Esophagus squamous epithelium (tissue), 5 donors: ENCODE data around the gene SLC24A4. TPM values are rescaled to one million over a fixed set of nuclear protein-coding genes. Genes with fewer than 3 reads are reported as not detected.
A peak's percentile ranks its signal among the peaks of the same experiment; 100 is the strongest.

Experiments
- DNase-seq: peaks from one replicate; lab custom pipeline; 2025; lab: John Stamatoyannopoulos, UW
- H3K27ac ChIP-seq, 4 donors: fragments of 200-600 bp; sonication (generic); one replicate each; pipeline ENCODE4 v1.5.1; 2016 to 2019; ENCODE audit warnings: mild to moderate bottlenecking in 1 of 4
- H3K27me3 ChIP-seq, 4 donors: fragments of 200-600 bp; sonication (generic); 1 replicate in 3 of 4; 2 replicates in 1 of 4; pipeline versions ENCODE4 v1.5.1 to v1.6.0; 2017 to 2021; ENCODE audit warnings: antibody characterized with exemption in 1 of 4
- H3K36me3 ChIP-seq, 3 donors: fragments of 200-600 bp; sonication (generic); one replicate each; pipeline ENCODE4 v1.5.1; 2016 to 2019
- H3K4me1 ChIP-seq, 3 donors: fragments of 200-600 bp; sonication (generic); one replicate each; pipeline ENCODE4 v1.5.1; 2017 to 2019
- H3K4me3 ChIP-seq, 4 donors: fragments of 200-600 bp; sonication (generic); 1 replicate in 3 of 4; 2 replicates in 1 of 4; pipeline ENCODE4 v1.5.1; 2016 to 2019; ENCODE audit warnings: mild to moderate bottlenecking in 2 of 4, moderate library complexity in 1 of 4
- H3K9me3 ChIP-seq, 3 donors: fragments of 200-600 bp; sonication (generic); one replicate each; pipeline ENCODE4 v1.5.1; 2016 to 2019
- POLR2A ChIP-seq, 4 donors: fragments of 450-650 bp; IDR thresholded peaks; one replicate each; pipeline ENCODE4 v1.6.1; 2017; ENCODE audit warnings: antibody characterized with exemption in 4 of 4, mild to moderate bottlenecking in 4 of 4, moderate library complexity in 3 of 4
- WGBS, 2 donors: methylation state at CpG; one replicate each; pipeline ENCODE4 v1.1.5; 2018; 5-methylcytosine and 5-hydroxymethylcytosine counted together
- intact Hi-C: fragments of 100-400 bp; cut with DNase I; formaldehyde crosslinking; loops from one replicate; pipeline ENCODE4 v1.15.0; 2022
- total RNA-seq, 4 donors: library from RNA; depleted of rRNA; stranded (reverse); fragments of >200 nt; gene quantifications; one replicate each; pipeline ENCODE4 v1.1.0, GENCODE V29; 2016
- TF ChIP-seq, protein P1 (sequence below), 6 experiments: fragments of 450-650 bp in 4 of 6; fragments of 200-600 bp in 2 of 6; sonication (generic) in 2 of 6; IDR thresholded peaks; one replicate each; pipeline ENCODE4 v1.5.1; 2016 to 2019; ENCODE audit warnings: antibody characterized with exemption in 6 of 6, mild to moderate bottlenecking in 4 of 6, moderate library complexity in 4 of 6
- donor health status: DM: yes; HTN: yes; CAD: no.

SLC24A4 gene, protein sequence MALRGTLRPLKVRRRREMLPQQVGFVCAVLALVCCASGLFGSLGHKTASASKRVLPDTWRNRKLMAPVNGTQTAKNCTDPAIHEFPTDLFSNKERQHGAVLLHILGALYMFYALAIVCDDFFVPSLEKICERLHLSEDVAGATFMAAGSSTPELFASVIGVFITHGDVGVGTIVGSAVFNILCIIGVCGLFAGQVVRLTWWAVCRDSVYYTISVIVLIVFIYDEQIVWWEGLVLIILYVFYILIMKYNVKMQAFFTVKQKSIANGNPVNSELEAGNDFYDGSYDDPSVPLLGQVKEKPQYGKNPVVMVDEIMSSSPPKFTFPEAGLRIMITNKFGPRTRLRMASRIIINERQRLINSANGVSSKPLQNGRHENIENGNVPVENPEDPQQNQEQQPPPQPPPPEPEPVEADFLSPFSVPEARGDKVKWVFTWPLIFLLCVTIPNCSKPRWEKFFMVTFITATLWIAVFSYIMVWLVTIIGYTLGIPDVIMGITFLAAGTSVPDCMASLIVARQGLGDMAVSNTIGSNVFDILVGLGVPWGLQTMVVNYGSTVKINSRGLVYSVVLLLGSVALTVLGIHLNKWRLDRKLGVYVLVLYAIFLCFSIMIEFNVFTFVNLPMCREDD
- under 1 TPM; 0.04 to 0.38 (median 0.20) TPM for total RNA-seq

DNA sequence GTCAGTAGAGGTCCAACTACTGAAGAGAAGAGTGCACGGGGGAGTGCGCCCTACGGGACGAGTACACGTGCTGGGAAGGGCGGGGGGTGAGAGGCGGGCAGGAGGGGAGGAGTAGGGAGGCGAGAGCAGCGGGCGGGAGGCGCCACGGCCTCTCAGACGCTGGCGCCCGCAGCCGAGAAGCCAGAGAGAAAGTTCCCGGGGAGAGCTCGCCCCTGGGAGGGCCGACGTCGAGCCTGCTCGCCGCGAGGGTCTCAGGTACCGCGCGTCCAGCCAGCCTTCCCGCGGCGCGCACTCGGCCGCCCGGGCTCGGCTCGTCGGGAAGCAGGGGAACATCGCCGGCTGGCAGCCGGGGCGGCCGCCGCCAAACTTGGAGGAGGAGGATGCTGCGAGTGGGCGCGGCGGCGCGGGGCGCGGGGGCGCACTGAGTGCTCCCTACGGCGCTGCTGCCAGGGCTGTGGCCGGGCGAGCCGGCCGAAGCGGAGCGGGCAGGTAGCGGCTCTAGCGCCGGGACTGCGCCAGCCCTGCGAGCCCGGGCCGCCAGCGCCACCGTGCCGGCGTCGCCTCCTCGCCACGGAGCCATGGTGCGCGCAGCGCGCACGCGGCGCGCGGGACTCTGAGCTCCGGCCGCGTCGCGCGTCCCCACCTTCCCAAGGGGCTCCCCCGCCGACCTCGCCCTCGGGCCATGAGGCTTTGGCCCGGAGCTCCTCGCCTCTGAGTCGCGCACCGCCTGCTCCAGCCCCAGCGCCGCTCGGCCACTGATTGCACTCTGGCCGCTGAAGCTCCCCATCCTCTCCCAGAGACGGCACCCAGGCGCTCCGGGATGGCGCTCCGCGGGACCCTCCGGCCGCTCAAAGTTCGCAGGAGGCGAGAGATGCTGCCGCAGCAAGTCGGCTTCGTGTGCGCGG, at the start of gene SLC24A4:
Gene SLC24A4, plus strand, starts transcription at position 155 of the 905 bp plus-strand sequence. Its CDS starts 666 bp downstream, at position 821.
- peaks cover 6 to 20% (median 17%) of the 10 kb centered on the region in 3 donors for H3K4me1 ChIP-seq
- WGBS, 2 donors: 0 to 1% methylated on average over 5 to 13 of the region's 117 CpGs
- H3K27me3 ChIP-seq: peaks cover 4 to 96% (median 9%) of the 10 kb centered on the region in 4 donors
- TF ChIP-seq, protein P1, sequence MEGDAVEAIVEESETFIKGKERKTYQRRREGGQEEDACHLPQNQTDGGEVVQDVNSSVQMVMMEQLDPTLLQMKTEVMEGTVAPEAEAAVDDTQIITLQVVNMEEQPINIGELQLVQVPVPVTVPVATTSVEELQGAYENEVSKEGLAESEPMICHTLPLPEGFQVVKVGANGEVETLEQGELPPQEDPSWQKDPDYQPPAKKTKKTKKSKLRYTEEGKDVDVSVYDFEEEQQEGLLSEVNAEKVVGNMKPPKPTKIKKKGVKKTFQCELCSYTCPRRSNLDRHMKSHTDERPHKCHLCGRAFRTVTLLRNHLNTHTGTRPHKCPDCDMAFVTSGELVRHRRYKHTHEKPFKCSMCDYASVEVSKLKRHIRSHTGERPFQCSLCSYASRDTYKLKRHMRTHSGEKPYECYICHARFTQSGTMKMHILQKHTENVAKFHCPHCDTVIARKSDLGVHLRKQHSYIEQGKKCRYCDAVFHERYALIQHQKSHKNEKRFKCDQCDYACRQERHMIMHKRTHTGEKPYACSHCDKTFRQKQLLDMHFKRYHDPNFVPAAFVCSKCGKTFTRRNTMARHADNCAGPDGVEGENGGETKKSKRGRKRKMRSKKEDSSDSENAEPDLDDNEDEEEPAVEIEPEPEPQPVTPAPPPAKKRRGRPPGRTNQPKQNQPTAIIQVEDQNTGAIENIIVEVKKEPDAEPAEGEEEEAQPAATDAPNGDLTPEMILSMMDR (IDR thresholded peaks at IDR 0.05): no peak
- TF ChIP-seq POLR2A (IDR thresholded peaks at IDR 0.05): no peak
- H3K9me3 ChIP-seq: no peaks in the 10 kb centered on the region
- H3K27ac ChIP-seq: no peak within 1 kb of the TSS
- H3K36me3 ChIP-seq: no peaks in the 10 kb centered on the region
- no peak for DNase-seq
- intact Hi-C loops: no loop called here
- peak within 1 kb of the TSS; percentile 5 to 57 (median 30) for H3K4me3 ChIP-seq

- DNase-seq: no peak
- Histone ChIP-seq H3K27me3 (peaks cover 0 to 16% (median 0%) of the 10 kb centered on the region in 4 donors), H3K27ac (no peak overlapping the region), H3K4me3 (no peak overlapping the region), H3K9me3 (no peaks in the 10 kb centered on the region), H3K4me1 (no peaks in the 10 kb centered on the region), H3K36me3 (no peaks in the 10 kb centered on the region)
- TF ChIP-seq, protein P1 (IDR thresholded peaks at IDR 0.05): no peak
- no peak for TF ChIP-seq POLR2A (IDR thresholded peaks at IDR 0.05)
- WGBS, 2 donors: 53 to 57% methylated on average over 2 of the region's 2 CpGs
- intact Hi-C loops: no loop called here
These were observed 49.8 kb upstream of the SLC24A4 start for GRCh38 chr14:92273166-92273565.

DNA sequence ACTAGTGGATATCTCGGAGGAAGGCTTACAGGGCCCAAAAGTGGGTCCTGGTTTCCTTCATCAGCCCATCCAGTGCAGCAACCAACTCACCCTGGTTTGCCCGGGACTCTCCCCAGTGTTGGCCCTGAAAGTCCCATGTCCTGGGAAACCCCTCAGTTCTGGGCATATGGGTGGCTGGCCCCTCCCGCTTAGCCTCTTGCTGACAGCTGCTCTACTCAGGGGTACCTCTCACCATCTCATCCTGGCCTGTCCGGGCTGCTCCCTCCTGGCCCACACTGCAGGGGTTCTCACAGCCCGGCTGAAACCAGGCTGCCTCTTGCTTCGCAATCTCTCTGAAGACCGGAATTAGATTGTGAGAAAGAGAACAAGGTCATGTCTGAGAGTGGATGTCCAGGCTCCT, 48.9 kb upstream of the SLC24A4 start:
- Histone ChIP-seq H3K27ac (no peak overlapping the region), H3K27me3 (peaks cover 0 to 16% (median 0%) of the 10 kb centered on the region in 4 donors), H3K36me3 (no peaks in the 10 kb centered on the region), H3K9me3 (no peaks in the 10 kb centered on the region), H3K4me1 (no peaks in the 10 kb centered on the region), H3K4me3 (no peak overlapping the region)
- intact Hi-C loops: no loop called here
- DNase-seq: no peak
- 76 to 79% methylated on average over 5 to 7 of the region's 7 CpGs for WGBS, 2 donors
- TF ChIP-seq, protein P1 (IDR thresholded peaks at IDR 0.05): no peak
- no peak for TF ChIP-seq POLR2A (IDR thresholded peaks at IDR 0.05)

DNA sequence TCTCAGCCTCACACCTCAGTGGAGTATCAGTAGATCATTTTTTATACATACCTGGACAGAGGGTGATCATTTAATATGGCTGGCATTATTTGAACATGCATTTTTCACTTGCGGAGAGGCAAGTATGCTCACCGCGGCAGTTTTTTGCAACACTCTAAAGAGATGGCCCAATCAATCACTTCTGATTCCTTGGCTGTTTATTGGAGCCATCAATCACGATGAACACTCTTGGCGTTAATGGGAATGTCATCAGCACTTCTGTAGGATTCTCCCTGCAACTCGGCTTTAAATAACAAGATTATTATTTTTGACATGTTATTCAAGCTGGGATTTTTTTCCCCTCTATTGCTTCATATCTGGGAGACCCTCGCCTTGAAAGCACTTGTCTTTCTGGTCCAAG, 46.9 kb upstream of the SLC24A4 start:
- intact Hi-C loops: no loop called here
- no peaks in the 10 kb centered on the region for H3K36me3 ChIP-seq
- DNase-seq: no peak
- H3K27me3 ChIP-seq: peaks cover 0 to 16% (median 0%) of the 10 kb centered on the region in 4 donors
- no peak overlapping the region for H3K27ac ChIP-seq
- no peak overlapping the region for H3K4me3 ChIP-seq
- 65 to 70% methylated on average over 7 of the region's 7 CpGs for WGBS, 2 donors
- TF ChIP-seq, protein P1 (IDR thresholded peaks at IDR 0.05): no peak
- TF ChIP-seq POLR2A (IDR thresholded peaks at IDR 0.05): no peak
- no peaks in the 10 kb centered on the region for H3K4me1 ChIP-seq
- no peaks in the 10 kb centered on the region for H3K9me3 ChIP-seq
